GM06990 (cell line): Measurements from ENCODE around the gene DGAT2.
A peak's percentile ranks its signal among the peaks of the same experiment; 100 is the strongest.

Source experiments
- DNase-seq: peaks from one replicate; pipeline ENCODE4 v3.0.0-alpha.2; 2011; ENCODE audit not compliant: insufficient read length; ENCODE audit errors: extremely low read depth
- H3K27me3 ChIP-seq: replicated peaks from 2 replicates; pipeline ENCODE4 v1.6.0; 2011; ENCODE audit warnings: low read length; ENCODE audit not compliant: control insufficient read depth, insufficient read depth
- H3K36me3 ChIP-seq: 2 replicates; pipeline ENCODE4 v1.5.1; 2011; ENCODE audit warnings: low read length; ENCODE audit not compliant: control insufficient read depth, insufficient read depth
- H3K4me3 ChIP-seq: replicated peaks from 2 replicates; pipeline ENCODE4 v1.5.1; 2011; ENCODE audit warnings: low read depth, mild to moderate bottlenecking, control low read depth, low read length
- TF ChIP-seq, protein P1 (sequence below): IDR thresholded peaks from 2 replicates; pipeline ENCODE4 v1.5.1; 2011; ENCODE audit warnings: low read length, control low read depth, mild to moderate bottlenecking, inconsistent platforms; ENCODE audit not compliant: insufficient read depth, poor library complexity, severe bottlenecking

DGAT2 gene

DNA sequence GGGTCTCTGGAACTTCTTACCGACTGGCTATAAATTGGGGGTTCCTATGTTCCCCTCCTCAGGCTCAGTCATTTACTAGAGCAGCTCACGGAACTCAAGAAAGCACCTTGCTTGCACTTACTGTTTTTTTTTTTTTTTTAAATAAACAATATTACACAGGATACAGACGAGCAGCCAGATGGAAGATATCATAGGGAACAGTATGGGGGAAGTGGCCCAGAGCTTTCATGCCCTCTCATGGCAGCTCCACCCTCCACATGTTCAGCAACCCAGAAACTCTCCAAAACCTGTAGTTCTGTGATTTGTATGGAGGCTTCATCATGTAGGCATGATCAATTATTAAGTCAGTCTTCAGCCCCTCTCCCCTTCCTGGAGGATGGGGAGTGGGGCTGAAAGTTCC lies 54.0 kb downstream of the DGAT2 start:
- no peaks in the 10 kb centered on the region for H3K27me3 ChIP-seq
- TF ChIP-seq, protein P1, sequence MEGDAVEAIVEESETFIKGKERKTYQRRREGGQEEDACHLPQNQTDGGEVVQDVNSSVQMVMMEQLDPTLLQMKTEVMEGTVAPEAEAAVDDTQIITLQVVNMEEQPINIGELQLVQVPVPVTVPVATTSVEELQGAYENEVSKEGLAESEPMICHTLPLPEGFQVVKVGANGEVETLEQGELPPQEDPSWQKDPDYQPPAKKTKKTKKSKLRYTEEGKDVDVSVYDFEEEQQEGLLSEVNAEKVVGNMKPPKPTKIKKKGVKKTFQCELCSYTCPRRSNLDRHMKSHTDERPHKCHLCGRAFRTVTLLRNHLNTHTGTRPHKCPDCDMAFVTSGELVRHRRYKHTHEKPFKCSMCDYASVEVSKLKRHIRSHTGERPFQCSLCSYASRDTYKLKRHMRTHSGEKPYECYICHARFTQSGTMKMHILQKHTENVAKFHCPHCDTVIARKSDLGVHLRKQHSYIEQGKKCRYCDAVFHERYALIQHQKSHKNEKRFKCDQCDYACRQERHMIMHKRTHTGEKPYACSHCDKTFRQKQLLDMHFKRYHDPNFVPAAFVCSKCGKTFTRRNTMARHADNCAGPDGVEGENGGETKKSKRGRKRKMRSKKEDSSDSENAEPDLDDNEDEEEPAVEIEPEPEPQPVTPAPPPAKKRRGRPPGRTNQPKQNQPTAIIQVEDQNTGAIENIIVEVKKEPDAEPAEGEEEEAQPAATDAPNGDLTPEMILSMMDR = no peak
- H3K36me3 ChIP-seq = no peaks in the 10 kb centered on the region; the same call in none of the 2 replicates
- no peak overlapping the region for H3K4me3 ChIP-seq
- DNase-seq = no peak

DNA sequence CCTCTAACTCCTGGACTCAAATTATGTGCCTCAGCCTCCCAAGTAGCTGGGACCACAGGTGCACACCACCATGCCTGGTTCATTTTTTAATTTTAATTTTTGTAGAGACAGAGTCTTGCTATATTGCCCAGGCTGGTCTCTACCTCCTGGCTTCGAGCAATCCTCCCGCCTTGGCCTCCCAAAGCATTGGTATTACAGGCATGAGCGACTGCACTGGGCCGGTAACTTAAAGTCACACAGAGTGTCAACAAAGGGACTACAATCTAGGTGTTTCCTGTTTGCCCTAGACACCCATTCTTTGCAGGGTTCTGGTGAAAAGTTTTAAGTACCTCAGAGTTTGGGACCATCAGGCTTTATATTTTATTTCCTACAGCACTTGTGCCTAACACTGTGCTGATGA lies 54.8 kb downstream of the DGAT2 start:
- Histone ChIP-seq H3K27me3 (no peaks in the 10 kb centered on the region), H3K4me3 (no peak overlapping the region), H3K36me3 (no peaks in the 10 kb centered on the region; the same call in none of the 2 replicates)
- TF ChIP-seq, protein P1 = no peak
- DNase-seq = peak; percentile 43

DNA sequence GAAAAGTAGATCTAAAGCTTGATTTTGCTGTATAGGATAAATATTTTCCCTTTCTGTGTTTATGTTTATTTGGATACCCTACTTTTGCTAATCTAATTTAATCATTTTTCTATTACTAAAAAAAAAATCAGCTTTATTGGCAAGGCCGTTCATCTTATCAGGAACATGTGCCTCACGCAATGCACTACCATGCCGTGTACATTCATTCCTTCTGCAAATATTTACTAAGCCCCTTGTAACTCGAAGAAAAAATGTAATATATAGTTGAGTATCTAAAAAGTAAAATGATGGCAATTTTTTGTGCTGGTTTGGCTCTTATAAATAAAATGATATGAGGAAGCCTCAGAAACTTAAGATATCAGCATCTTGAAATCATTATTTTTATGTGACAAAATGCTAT lies 55.4 kb downstream of the DGAT2 start:
- Histone ChIP-seq H3K4me3 (peak overlapping the region; percentile 25), H3K27me3 (no peaks in the 10 kb centered on the region), H3K36me3 (no peaks in the 10 kb centered on the region; the same call in none of the 2 replicates)
- DNase-seq = no peak
- TF ChIP-seq, protein P1 = no peak

DNA sequence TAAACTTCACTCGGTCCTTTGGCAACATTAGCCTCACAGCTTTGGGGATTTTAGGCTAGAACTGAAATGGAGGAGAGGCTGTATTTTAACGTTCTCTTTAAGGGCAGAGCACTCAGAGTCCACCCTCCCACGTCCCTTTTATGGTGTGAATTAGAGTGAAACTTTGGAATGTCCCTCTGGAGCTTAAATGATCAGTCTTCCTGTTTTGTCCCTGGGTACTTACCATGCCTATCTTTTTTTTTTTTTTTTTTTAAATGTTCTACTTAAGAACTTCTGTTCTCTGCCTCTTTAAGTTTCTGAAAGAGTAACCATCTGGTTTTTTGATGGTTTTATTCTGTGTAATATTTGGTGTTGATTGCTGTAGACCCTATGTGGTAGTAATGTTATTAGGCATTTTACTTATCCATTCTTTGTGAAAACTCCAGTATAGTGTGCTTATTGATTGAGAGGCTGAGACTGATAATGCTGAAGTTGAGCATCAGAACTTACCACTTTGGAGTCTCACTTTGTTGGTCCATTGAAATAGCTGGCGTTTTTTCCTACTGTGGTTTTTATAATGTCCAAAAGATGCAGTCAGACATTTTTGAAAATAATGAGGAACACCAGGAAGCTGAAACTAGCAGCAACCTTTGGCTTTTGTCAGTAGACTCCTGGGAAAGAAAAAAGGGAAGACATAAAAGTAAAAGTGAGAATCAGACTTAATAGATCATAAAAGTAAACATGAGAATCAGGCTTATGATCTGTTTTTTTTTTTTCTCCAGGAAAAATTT lies 58.1 kb downstream of the DGAT2 start:
- H3K27me3 ChIP-seq = no peaks in the 10 kb centered on the region
- H3K36me3 ChIP-seq = peaks cover 2% of the 10 kb centered on the region
- no peak for DNase-seq
- no peak overlapping the region for H3K4me3 ChIP-seq
- TF ChIP-seq, protein P1 = no peak

DNA sequence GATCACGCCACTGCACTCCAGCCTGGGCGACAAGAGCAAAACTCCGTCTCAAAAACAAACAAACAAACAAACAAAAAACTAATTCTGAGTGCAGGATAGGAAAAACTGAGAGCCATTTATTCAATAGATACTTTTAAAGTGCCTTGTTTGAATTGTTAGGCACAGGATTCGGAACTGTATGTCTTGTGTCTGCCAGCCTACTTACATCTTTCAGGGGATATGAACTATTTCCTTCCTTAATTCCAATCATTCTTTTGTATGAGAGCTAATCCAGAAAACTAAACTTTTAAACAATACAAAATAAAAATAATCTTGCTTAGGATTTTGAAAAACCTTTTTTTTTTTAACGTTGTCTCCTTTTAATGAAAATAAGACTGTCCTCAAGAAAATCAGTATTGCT lies 59.0 kb downstream of the DGAT2 start:
- TF ChIP-seq, protein P1 = no peak
- Histone ChIP-seq H3K36me3 (peaks cover 2% of the 10 kb centered on the region), H3K4me3 (no peak overlapping the region), H3K27me3 (no peaks in the 10 kb centered on the region)
- no peak for DNase-seq
